ENCODE data around the gene BMP8A.
"Not testable (repeated sequence)": the region's sequence is repeated elsewhere in the genome, so short reads cannot be mapped to it uniquely, and the experiment has no call there.

The BMP8A gene

DNA sequence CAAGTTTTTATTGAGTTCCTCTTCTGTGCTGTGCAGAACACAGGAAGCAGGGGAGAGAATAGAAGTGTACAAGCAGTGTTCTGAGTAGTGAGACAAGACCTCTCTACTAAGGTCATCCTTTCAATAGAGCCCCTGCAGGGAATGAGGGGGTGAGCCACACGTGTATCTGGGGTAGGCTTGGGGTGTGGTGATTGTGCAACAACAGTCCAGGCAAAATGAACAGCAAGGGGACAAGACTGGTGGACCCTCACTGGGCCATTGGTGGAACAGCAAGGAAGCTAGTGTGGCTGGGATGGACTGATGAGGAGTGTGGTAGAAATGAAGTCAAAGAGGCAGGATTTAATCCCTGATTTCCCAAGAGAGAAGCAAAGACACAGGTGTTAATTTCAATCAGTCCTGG is 8.2 kb upstream of the BMP8A start:
- DNase-seq (ENCODE audit: low spot score): no peak

DNA sequence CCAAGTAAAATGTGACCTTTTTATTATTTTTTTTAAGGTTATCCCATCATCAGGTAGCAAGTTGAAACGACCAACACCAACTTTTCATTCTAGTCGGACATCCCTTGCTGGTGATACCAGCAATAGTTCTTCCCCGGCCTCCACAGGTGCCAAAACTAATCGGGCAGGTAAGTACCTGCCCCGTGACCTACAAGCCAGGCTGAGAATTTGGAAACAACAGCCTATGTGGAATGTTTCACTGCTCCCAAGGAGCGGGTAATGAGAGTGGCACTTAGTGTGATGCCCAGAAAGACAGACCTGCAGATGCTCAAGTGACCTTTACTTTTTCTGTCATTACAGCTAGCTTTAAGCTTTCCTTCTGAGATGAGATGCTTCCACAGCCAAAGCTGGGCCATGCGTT is 6.9 kb upstream of the BMP8A start:
- DNase-seq (ENCODE audit: low spot score): no peak

DNA sequence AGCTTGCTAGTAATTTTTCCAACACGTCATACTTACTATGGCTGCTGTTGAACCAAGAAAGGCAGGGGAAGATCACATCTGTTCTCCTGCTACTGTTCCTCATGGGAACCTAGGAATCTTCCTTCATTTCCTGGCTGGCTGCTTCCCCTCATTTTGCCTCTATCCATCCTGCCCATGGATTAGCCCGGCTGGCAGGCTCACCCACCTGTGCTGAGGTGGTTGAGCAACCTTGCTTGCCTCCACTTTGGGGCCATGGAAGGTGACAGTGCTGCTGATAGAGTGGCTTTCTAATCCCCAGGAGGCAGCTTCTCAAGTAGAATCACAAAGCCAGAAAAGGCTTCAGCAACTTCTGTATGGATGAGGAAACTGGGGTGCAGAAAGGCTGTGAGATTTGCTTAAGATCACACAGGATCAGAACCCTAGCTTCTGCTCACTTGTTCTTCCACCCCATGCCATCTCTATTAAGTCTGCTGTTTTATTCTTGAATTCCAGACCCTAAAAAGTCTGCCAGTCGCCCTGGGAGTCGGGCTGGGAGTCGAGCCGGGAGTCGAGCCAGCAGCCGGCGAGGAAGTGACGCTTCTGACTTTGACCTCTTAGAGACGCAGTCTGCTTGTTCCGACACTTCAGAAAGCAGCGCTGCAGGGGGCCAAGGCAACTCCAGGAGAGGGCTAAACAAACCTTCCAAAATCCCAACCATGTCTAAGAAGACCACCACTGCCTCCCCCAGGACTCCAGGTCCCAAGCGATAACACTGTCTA is 6.2 kb upstream of the BMP8A start:
- no peak for DNase-seq (ENCODE audit: low spot score)

DNA sequence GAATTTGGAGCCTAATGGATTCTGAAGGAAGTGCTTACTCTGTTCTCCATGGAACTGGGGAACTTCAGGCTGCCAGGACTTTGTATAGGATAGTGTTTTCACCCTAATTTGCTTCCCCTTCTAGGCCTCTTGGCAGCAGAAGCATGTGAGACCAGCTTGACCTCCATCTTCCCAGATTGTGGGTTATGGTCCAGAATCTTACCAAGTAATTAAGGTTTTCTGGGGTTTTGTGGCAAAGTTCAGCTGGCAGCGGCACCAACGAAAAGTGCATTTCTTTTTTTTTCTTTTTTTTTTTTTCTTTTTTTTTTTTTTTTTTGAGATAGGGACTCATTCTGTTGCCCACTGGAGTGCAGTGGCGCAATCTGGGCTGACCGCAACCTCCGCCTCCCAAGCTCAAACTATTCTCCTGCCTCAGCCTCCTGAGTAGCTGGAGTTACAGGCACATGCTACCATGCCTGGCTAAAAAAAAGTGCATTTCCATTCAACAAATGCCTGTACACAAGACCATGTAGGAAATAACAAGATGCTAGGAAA is 3.4 kb upstream of the BMP8A start:
- no peak for DNase-seq (ENCODE audit: low spot score)

DNA sequence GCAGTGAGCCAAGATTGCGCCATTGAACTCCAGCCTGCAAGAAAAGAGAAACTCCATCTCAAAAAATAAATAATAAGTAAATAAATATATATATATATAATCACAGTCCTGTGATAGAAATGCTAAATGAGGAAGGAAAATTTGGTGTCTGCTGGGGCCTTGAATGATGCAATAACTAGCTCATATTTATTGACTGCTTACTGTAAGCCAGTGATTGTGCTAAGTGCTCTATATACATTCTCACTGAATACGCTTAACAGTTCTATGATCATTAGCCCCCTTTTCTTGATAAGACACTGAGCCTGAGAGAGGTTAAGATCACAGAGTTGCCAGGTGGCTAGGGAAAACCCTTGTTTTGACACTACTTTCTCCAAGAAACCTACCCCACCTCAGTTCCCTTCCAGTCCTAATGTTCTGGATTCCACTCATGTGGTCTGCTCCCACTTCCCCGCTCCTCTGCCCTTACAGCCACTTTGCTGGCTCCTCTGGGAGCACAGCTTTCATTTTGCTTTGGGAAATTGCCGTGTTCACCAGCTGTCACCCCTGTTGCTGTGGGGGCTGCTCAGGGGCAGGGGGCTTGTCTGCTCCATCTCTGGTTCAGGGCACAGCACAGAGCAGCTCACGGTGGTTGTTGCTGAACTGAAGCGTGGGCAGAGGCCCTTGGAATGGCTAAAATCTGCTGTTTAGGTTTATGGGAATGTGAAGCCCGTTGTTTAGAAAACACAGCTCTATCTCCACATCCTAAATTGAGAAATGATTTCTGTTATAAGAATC is 2.5 kb upstream of the BMP8A start:
- no peak for DNase-seq (ENCODE audit: low spot score)

DNA sequence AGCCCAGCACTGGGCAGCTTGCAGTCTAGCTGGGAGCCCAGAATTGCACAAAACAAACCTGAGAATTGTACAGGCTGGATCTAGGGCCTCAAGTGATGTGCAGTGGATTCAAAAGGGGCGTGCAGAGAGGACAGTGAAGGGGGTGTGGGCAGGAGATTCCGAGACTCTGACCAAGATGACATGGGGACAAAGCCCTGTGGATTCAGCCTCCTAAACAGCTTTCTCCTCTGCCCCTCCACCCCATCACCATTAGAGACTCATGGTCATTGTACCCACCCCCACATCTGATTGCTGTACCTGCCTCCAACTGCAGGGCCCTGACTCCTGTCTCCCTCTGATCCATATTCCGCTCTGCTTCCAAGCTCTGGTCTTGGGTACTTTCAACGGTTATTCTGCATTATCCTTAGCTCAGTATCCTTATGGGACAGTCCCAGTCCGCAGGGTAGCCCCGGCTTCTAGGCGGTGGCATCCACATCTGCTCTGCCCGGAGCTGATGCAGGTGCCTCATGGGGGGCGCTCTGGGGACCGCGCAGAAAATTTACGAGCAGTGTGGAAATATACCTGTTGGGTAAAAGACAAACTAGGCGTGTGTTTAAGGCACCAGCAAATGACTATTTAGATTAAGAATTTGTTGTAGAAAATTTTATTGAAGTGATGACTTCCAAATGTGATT is 1.7 kb upstream of the BMP8A start:
- no peak for DNase-seq (ENCODE audit: low spot score)

DNA sequence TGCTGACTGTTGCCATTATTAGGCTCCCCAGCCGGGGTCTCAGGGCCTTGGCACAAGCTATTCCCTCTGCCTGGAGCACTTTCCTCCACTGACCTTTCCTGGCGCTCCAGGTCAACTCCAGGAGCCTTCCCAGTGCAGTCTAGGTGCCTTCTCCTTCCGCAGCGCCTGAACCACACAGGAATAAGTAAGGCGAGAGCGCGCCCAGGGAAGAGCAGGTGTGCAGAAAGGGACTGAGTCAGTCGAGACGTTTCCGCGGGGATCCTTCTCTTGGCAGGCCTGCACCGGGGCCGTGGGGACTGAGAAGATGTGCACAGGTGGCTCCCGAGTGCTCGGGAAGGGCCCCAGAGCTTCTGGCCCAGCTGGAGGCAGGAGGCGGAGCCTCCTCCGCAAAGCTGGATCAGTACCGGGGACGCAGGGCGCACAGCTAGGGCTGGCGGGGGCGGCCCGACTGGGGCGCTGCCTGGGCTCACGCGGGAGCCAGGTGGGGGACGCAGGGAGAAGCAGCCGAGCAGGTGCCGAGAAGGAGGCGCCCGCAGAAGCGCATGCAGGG is 765 bp upstream of the BMP8A start:
- DNase-seq (ENCODE audit: low spot score): no peak

DNA sequence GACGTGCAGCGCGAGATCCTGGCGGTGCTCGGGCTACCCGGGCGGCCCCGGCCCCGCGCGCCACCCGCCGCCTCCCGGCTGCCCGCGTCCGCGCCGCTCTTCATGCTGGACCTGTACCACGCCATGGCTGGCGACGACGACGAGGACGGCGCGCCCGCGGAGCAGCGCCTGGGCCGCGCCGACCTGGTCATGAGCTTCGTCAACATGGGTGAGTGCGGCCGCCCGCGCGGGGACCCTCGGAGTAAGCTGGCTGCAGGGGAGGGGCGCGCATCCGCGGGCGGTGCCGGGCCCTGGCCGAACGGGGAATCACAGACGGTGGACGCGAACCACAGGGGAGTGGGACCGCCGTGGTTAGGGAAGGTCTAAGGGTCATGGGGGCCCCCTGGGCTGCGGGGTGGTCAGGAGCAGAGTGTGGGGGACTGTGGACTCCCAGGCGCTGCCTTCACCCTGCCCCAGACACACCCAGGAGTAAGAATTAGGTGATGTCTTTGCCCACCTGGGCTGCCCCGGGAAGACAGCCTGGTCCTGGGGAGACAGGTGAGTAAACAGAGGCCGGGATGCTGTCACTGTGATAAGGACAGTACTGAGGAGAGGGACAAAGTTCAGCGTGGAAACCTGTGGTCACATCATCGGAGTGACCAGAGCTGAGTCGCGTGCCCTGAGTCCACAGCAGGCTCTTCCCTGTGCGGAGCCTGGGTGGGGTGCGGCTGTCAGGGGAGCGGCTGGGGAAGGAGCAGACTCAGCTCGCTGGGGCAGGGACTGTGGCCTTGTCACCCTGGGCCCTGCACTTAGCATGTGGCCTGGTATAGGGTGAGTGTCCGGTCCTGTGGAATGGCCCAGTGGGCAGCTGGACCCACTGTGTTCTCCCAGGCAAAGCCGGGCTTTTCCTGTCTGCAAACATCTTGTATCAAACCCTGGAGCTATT is 944 bp downstream of the BMP8A start:
- not testable (repeated sequence) for DNase-seq (ENCODE audit: low spot score)

DNA sequence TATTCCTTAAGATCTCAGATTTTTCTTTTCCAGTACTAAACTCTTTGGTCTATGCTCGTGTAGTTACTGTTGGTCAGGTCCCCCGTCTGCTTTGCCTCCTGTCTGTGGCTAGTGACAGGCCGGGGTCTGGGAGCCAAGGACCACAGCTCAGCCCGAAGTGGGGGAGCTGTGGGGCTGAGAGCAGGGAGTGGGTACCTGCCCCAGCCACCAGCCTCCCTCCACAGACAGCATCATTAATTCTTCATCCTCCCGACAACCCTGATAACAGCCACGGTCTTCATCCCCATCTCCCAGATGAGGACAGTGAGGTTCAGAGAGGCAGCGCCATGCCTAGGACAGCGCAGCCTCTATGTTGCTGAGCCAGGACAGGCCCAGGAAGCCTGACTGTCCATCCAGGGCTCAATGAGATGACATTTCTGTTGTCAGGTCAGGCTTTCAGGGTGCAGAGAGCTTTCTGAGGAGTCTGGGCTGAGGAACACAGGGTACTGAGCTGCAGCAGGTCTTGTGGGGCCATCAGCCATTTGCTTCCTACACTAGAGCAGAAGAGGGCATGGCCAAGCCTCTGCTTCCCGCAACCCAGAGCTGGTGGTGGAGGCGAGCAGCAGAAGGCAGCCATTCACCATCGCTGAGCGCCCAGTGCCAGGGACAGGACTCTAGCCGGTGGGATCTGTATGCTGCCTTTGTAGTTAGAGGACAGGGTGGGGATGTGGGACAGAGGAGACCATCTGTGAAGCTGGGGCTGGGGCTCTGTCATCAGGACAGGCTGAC is 1.8 kb downstream of the BMP8A start:
- DNase-seq (ENCODE audit: low spot score): not testable (repeated sequence)

DNA sequence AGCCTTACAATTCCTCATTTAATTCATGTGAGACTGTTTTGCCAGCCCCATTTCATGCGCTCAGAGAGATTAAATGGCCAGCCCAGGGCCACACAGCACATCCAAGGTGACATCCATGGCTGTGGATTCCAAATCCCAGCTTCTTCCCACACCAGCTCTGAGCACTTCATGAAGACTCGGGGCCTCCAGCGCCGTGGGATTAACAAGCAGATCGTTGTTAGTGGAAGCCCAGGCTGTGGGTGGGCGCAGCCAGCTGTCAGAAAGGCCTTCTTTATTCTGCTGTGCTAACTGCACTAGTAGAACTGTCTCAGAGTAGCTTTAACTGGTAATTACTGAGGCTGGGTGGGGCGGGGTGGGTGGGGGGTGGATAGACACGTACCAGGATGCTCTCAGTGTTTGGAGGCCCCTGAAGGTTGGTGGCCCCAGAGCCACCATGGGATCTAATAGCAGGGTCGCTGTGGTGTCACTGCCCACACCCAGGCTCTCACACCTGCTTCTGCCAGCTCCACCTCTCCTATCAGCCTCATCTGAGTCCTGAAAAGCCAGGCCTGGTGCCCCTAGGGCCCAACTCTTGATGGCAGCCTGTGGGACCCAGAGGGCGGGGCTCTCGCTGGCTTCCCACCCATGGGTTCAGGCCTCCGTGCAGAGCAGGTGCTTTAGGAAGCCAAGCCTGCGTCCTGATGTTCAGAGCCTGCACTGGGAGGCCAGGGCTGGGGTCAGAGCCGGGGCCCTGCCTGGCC is 3.4 kb downstream of the BMP8A start:
- DNase-seq (ENCODE audit: low spot score): no peak

DNA sequence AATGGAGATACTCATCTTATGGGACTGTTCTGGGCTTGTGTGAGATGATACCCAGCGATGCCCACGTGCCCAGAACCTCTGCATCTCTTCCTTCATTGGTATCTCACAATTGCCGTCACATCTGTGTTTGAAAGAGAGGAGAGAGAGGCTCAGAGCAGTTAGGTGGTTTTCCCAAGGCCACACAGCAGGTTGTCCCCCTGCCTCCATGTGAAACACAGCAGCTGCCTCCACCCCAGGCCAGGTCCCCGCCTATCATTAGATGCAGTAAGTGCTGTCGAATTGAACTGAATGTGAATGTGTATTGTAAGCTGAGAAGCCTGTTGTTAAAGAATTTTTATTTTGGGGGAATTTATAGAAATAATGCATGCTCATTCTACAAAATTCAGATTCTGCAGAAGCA is 5.1 kb downstream of the BMP8A start:
- DNase-seq (ENCODE audit: low spot score): not testable (repeated sequence)

DNA sequence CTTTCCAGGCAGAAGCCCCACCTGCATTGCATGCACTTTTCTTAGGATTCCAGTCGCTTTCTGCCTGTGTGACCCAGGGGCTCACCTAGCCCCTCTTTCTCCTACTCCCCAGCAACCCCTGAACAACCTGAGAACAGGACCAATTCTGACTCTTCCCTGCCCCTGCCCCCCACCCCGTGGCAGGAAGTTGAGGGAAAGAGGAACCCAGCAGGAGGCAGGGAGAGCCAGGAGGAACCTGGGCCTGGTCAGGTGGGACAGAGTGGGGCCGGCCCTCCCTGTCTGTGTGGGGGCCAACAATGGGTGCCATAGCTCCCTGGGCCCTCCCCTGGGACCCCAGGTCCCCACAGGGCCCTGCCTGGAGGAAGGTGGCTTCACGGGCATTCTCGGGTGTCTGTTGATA is 6.1 kb downstream of the BMP8A start:
- DNase-seq (ENCODE audit: low spot score): no peak

DNA sequence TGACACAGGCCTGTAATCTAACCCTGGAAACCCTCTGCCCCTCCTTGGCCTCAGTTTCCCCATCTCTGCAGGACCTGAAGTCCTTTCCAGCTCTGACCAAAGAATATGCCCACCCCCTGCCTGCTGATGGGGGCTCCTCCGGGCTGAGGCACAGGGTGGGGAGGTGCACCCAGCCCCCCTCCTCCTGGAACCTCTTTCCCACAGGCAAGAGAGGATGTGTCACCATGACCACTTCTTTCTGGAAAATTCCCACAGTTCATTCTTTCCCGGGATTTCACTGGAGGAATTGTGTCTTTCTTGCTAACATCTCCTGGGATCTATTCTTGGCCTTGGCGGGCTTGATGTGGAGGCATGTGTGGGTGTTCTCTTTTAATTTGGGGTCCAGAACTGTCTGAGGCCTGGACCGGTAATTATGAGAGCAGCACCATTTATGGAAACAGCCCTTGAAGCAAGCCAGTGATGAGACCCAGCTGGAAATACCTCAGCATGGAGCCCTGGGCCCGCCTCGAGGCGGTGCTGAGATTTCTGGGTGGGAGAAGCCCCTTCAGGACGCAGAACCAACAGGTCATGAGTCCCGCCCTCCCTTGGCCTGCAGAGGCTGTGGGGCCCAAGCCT is 6.8 kb downstream of the BMP8A start:
- not testable (repeated sequence) for DNase-seq (ENCODE audit: low spot score)

DNA sequence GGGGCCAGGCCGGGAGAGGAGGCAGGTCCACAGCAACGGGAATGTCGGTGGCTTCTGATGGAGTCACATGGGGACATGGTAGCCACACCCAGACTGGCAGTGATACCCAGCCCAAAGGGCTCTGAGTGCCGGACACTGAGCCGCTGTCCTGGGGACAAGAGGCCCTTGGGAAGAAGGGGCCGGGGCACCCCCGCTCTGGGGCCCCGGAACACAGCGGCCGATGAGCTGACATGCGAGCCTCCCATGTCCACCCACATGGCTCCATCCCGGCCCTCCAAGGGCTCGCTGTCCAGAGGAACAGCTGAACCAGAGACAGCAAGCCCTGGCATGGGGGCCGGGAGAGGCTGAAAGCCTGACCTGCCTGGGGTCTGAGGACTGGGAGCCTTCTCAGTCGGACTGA is 7.4 kb downstream of the BMP8A start:
- DNase-seq (ENCODE audit: low spot score): not testable (repeated sequence)

DNA sequence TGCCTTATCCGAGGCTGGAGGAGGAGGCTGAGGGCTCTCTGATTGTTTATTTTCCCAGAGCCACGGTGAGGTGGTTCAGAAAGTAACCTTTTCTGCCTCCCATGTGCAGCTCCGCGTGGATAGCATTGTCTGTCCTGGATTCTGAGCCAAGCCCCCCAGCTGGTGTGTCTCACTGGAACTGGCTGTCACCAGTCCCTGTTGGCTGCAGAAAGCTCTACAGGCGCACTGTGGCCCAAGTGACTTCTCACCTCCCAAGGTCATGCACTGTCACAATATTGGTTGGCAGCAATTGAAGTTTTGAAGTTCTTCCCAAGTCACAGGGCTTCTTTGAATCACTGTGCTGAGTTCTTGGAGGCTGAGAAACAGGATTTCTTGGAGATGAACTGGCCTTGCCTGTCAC is 8.2 kb downstream of the BMP8A start:
- DNase-seq (ENCODE audit: low spot score): no peak

DNA sequence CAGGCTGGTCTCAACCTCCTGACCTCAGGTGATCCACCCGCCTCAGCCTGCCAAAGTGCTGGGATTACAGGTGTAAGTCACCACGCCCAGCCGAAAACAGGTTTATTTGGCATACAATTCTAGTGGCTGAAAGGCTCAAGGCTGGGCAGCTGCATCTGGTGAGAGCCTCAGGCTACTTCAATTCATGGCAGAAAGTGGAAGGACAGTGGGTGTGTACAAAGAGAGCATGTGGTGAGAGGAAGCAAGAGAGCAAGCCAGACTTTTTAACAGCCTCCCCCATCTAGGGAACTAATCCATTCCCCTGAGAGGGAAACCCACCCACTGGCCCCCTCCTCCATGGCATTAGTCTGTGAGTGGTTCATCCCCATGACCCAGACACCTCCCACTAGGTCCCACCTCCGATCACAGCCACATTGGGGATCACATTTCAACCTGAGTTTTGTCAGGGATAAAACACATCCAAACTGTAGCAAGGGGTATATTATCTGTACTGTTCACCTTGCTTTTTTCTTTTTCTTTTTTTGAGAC is 9.5 kb downstream of the BMP8A start:
- no peak for DNase-seq (ENCODE audit: low spot score)

DNA sequence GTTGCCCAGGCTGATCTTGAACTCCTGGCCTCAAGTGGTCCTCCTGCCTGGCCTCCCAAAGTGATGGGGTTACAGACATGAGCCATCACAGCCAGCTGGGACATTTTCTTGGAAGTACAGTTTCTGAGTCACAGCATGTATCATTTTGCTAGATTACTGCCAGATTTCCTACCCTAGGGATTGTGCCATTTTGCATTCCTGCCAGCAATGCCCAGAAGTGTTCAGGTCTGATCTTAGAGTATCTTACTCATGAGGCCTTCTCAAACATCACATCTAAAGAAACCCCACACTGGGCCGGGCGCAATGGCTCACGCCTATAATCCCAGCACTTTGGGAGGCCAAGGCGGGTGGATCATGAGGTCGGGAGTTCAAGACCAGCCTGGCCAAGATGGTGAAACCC is 10.2 kb downstream of the BMP8A start:
- DNase-seq (ENCODE audit: low spot score): no peak

DNA sequence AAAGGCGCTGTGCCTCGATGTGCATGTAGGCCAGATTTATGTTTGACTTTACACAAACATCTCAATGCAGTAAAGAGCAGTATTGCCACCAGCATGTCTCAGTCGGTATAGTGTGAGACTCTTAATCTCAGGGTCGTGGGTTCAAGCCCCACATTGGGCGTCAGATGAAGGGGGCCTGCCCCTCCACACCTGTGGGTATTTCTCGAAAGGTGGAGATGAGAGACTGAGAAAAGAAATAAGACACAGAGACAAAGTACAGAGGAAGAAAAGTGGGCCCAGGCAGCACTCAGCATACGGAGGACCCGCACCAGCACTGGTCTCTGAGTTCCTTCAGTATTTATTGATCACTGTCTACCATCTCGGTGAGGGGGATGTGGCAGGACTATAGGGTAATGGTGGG is 13.0 kb downstream of the BMP8A start:
- not testable (repeated sequence) for DNase-seq (ENCODE audit: low spot score)

DNA sequence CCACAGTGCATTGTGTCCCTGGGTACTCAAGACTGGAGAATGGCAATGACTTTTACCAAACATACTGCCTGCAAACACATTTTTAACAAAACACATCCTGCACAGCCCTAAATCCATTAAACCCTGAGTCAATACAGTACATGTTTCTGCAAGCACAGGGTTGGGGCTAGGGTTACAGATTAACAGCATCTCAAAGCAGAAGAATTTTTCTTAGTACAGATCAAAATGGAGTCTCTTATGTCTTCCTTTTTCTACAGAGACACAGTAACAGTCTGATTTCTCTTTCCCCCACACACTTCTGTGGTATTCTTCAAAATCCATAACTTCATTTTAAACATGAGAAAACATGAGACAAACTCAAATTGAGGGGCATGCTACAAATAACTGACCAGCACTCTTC is 13.9 kb downstream of the BMP8A start:
- no peak for DNase-seq (ENCODE audit: low spot score)
